HG03159 (cell line): ENCODE results near the gene LBHD2.

ENCODE experiments used
- ATAC-seq: cut with Tn5 transposase; IDR thresholded peaks from one replicate; pipeline ENCODE4 v1.9.1; 2021; ENCODE audit warnings: mild to moderate bottlenecking, moderate library complexity; ENCODE audit not compliant: unreplicated experiment

Gene LBHD2

GRCh38 chr14:103068351-103069073 lies 15.5 kb upstream of the LBHD2 start:
- no peak for ATAC-seq

- ATAC-seq: no peak
These were observed 13.6 kb upstream of the LBHD2 start for GRCh38 chr14:103070263-103070885.

DNA sequence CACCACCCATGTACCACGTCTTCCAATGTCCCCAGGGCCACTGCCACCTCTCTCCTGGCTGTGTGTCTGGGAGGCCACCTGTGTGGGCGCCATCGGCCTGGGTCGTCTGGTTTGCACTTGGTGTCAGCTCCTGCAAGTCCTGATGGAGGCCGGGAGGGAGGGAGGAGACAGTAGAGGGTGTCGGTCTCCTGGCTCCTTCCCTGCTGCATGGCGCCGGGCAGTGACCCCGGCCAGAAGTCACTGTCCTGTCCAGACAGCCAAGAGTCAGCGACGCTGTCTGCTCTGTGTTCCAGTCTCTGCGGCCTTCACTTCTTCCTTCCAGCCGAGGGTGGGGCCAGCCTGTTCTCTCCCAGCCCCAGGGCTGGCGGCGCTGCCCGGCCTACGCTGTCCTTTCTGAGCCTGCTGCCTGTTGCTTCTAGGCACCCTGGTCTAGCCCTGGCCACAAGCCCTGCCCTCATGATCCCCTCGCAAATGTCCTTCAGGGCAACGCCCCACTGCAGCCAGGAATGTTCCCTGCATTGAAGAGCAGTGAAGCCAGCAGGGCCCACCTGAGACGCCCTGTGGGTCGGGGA lies 13.0 kb upstream of the LBHD2 start:
- ATAC-seq: no peak

DNA sequence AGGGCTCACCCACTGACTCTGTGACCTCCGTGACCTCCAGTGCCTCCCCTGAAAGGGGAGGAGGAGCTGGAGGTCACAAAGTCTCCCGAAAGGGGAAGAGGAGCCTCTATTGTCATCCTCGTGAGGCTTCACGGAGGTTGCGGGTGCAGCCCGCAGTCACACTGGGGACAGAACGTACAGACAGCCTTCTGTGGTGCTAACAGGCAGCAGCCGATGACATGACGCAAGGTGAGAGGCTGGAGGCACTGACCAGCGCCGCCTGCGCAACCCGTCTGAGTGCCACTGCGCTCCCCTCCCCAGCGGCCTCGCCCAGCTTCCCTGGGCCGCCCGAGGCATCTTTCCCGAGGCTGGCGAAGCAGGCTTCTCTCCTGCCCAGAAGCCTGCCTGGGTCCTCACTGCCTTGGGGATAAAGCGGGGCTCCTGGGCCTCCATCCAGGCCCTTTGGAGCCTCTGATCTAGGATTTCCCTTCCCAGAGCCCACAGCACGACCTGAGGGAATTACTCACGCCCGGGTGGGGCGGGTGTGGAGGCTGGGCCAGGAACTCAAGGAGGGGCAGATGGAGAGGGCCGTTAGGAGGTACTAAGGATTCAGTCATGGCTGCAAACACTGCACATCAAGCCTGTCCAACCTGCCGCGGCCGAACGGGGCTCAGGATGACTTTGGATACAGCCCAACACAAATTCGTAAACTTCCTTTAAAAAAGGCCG lies 12.3 kb upstream of the LBHD2 start:
- no peak for ATAC-seq

DNA sequence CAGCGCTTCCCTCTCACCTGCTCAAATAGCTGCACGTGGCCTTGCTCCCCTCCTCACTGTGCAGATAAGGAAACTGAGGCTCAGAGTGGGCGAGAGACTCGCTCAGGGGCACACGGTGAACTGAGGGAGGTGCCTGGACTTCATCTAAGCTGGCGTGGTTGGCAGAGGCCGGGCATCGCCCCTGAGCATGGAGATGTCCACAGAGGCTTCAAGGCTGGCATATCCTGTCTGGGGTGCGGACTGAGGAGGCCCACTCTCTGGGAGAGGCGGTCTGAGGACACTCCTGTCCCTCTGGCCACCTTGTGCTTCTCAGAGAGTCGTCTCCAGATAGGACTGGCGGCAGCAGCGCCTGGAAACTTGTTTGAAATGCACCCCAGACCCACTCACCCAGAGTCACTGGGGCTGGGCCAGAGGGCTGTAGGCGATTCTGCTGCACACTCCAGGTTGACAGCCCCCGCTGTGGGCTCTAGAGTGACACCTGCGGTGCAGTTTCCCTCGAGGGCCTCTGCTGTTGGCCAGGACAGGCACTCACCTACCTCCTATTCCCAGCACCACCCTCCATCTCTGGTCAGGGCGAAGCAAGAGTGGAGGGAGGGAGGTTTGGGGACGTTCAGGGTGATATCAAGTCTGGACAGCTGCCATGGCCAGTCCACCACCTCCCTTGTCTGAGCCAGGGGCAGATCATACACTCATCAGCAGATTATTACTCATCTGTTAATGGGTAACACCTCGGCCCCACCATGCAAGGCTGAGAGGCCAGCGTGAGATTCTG lies 11.2 kb upstream of the LBHD2 start:
- no peak for ATAC-seq

- no peak for ATAC-seq
These were observed 10.6 kb upstream of the LBHD2 start for GRCh38 chr14:103073367-103073875.

DNA sequence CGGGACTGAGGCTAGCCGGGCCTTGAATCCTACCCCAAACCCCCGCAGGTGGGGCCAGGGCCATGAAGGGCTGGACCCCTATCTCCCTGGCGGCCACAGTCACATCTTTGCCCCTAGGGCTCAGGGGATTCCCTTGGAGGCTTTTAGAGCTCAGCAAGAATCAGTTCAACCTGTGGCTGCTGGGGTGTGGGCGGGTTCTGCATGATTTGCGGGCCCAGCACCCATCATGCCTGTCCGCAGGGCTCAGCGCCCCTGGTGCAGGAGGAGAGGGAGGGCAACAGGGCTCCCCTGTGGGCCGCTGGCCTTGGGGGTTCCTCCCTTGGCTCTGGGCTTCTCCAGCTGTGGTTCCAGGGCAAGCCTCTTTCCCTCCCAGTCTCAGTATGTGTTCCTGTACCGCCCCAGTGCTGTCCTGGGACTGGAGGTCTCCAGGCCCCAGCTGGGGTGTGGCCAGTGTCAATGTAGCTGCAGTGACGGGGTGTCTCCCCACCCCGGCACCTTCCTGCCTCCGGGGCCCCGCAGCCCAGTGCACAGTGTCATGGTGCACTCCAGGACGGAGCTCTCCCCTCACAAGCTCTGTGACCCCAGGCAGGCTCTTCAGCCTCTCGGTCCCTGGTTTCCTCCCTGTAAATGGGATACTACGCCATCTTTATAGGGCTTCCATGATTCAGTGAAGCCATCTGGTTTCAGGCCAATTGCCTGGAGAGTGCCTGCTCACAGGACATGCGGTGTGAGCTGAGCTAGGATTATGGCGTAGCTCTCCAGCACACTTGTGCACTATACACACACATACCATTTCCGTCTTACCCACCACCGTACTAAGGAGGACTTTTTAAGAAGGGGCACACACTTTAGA lies 9.9 kb upstream of the LBHD2 start:
- no peak for ATAC-seq

GRCh38 chr14:103074729-103075367 lies 9.2 kb upstream of the LBHD2 start:
- no peak for ATAC-seq

GRCh38 chr14:103078420-103078749 lies 5.6 kb upstream of the LBHD2 start:
- peak; percentile 57 for ATAC-seq

DNA sequence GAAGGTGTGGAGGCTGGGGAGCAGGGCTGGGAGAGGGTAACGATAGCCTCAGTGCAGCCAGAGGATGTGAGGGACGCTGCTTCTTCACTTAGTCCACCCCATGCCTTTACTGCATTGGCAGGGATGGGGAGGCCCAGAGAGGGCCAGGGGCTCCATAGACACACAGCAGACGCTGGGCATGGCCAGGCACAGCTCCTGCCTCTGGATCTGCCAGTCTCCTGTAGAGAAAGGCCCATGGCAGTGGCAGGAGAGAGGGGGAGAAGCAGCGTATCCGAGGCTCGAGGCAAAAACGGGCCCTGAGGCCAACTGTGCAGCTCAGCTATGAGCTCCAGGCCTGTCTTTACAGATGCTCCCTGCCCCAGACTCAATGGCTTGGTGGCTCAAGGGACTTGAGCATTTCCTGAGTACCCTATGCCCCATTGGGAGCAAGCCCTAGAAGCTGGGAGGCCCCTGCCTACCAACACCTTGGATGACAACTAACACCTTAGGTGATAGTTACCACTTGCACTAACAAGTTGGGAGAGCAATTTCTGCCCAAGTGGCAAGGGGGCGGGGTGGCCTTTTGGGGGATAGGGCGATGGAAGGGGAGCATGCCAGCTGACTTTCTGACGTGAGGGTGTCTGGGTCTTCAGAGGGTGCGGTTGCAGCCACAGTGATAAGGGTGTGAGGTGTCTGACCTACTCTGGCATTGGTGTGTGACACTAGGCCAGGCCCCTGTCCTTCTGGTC lies 5.0 kb upstream of the LBHD2 start:
- no peak for ATAC-seq

GRCh38 chr14:103081951-103082350 lies 2.1 kb upstream of the LBHD2 start:
- no peak for ATAC-seq

DNA sequence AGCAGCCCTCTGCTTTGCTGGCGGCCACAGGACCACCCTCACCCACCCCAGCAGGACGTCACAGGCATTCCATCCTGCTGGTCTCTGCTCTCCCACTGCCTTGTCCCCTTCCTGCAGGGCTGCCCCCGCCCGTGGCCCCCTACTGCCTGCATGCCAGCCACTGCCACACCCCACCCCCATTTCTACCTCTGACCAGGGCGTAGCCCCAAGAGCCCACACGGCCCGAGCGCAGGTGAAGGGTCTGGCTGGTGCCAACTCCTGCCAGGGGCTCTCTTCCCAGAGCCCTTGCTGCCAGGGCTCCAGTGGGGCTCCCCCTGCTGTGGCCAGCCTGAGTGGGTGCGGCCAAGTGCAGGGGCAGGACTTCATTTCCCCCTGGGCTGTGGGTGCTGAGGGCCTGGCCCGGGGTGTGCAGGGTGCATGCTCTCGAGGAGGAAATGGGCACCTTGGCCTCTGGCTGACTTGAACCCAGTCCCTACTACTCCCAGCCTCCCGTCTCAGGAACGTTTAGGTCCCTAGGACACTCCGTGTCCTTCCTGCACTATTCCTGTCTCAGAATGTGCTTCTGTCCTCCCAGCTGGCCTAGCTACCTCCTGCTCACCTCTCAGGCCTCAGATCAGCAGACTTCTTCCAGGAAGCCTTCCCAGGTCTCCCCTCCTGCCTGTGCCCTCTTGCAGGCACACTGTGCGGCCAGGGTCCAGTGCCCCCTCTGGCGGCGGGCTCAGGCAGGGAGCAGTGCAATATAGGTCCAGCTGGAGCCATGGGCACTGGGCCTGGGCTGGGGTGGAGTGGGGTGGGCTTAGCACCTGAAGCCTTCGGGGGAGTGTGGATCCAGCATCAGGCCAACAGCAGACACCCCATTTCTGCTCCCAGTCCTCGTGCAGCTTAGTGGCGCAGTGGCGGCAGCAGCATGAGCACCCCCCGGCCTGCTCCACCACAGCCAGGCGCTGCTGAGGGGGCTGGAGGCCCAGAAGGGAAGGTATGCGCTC lies 1.4 kb downstream of the LBHD2 start:
- ATAC-seq: no peak

DNA sequence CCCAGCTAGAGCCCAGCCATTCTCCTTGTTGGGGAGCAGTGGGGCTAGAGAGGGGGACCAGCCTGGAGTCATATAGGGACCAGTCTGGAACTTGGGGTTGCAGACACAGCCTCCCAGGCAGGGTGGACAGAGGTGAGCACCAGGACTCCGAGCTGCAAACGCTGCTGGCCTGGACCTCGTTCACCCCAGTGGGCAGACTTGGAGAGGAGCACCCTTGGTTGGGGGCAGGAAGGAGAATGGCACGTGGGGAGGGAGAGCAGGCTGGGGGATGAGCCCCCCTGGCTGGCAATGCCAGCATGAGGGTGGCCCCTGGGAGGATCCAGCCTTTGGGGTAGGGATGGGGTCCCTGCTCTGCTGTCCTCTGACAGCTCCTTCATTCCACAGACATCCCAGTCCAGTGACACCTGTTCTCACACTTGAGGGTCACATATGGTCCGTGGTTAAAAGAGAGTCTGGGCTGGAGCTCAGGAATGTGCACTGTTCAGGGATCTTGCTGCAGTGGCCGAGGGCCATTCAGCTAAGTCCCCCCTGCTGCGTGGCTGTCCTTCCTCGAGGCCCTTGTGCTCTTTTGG lies 2.8 kb downstream of the LBHD2 start:
- no peak for ATAC-seq

DNA sequence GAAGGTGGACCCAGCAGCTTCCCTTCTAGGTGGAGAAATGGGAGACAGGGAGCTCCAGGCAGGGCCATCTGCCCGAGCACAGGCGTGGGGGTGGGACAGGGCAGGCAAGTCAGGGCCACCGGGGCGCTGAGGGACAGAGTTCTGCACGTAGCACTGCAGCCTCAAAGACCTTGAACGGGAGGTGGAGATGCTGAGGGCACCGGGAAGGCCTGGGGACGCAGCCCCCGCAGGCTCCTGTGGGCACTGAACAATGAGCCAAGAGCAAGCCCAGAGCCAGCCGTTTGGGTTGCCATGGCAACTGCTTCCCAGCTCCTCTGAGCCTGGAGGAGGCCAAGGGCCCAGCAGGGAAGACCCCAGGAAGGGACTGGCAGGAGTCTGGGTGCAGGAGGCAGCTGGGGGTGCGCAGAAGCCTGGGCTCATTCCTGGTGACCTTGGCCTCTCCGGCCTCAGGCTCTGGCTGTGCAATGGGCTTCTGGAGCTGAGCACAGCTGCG lies 3.4 kb downstream of the LBHD2 start:
- no peak for ATAC-seq

DNA sequence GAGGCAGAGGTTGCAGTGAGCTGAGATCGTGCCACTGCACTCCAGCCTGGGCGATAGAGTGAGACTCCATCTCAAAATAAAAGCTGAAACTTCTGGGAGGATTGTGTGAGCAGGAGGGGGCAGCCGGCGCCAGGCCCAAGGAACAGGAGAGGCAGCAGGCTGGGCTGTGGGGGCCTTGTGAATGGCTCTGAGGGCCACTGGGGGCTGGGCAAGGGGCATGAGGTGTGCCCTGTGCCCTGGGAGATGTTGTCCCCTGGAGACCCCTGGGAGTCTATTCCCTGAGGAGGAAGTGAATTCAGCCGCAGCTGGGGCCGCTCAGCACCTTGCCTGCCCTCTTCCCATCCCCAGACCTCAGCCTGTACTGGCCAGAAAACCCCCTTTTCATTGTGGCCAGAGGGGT lies 4.9 kb downstream of the LBHD2 start:
- no peak for ATAC-seq

DNA sequence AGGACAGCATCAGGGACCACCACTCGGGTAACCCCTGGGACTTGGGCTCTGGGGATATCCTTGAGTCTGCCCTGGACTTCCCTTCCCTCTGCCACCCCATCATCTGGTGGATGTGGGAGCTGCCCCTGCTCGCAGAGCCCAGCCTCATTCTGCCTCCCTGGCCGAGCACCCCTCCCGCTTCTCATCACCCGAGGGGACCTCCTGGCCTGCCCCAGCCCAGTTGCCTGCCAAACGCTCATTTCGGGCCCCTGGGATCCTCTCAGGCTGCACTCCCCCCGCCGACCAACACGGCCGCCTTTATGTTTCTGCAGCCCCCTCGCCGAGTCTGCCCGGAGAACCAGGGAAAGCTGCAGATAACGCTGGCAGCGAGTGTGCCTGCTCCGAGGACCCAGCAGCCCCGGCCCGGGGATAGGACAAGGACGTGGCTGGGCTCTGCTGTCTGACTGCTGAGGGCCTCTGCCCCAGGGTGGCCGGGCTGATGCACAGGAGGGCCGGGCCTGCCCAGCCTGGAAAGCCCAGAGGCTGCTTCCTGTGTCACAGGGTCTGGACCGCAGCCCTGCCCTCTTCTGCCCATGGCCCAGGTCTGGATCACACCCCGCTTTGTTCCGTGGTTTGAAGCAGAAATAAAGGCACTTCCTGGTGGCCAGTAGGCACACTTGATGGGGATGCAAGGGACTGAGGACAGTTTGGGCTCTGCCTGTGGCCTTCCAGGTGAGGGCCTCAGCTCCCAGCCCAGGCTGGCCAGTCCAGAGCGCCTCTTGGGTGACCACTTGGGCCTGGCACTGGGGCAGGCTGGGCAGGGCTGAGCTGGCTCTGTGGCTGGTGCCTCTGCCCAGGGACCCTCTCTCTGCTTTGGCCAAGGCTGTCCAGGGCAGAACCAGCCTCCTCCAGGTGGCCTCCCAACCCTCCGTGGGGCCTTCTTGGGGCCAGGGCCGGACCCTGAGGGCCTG lies 5.7 kb downstream of the LBHD2 start:
- ATAC-seq: no peak
